Endothelial cell of umbilical vein (primary cell): ENCODE measurements around the gene RPL12. TPM values are rescaled to one million over a fixed set of nuclear protein-coding genes. Genes with fewer than 3 reads are reported as not detected.

ENCODE experiments used
- BruUV-seq: library from RNA; stranded (reverse); fragments of 400-500 nt; replicated peaks from 2 replicates; lab custom pipeline; 2021; lab: Mats Ljungman, UMichigan
- CTCF ChIA-PET: fragments of 300-600, 350-600 bp; sonication (Branson Sonifier 250); formaldehyde crosslinking; loops from one replicate; lab custom pipeline; 2021; ENCODE audit warnings: antibody characterized with exemption, inconsistent platforms; lab: Charles Lee
- POLR2A ChIA-PET: fragments of 300-600, 350-600 bp; sonication (Branson Sonifier 250); formaldehyde crosslinking; loops from one replicate; lab custom pipeline; 2021; ENCODE audit warnings: antibody characterized with exemption, inconsistent platforms; lab: Charles Lee
- DNase-seq: peaks from one replicate; pipeline ENCODE4 v3.0.0-alpha.2; 2011; ENCODE audit warnings: low read depth, low spot score
- FAIRE-seq: peaks from 2 replicates; lab custom pipeline; 2011; peaks lifted over from hg19 to GRCh38; lab: Jason Lieb, UNC
- H2AFZ ChIP-seq: 2 replicates; pipeline ENCODE4 v1.6.0; 2012; ENCODE audit warnings: low read depth, low read length, control low read depth, inconsistent platforms
- H3K27ac ChIP-seq: 2 replicates; pipeline ENCODE4 v1.5.1; 2011; ENCODE audit warnings: low read depth, mild to moderate bottlenecking, control low read depth, low read length, moderate library complexity; ENCODE audit not compliant: insufficient read depth
- H3K27me3 ChIP-seq, 2 experiments: 2 replicates each; pipeline versions ENCODE4 v1.6.0 to v1.6.1; 2011; ENCODE audit warnings: low read length in 2 of 2, mixed read lengths in 1 of 2; ENCODE audit not compliant: control insufficient read depth in 2 of 2, insufficient read depth in 2 of 2
- H3K36me3 ChIP-seq, 2 experiments: 2 replicates in 1 of 2; 3 replicates in 1 of 2; pipeline ENCODE4 v1.5.1; 2011; ENCODE audit warnings: low read length in 2 of 2, mild to moderate bottlenecking in 1 of 2, moderate library complexity in 1 of 2; ENCODE audit not compliant: control insufficient read depth in 2 of 2, insufficient read depth in 2 of 2; ENCODE audit errors: extremely low read depth in 1 of 2
- H3K4me1 ChIP-seq: 3 replicates; pipeline ENCODE4 v1.5.1; 2011; ENCODE audit warnings: mild to moderate bottlenecking, low read length; ENCODE audit not compliant: control insufficient read depth, insufficient read depth; ENCODE audit errors: extremely low read depth
- H3K4me2 ChIP-seq: 2 replicates; pipeline ENCODE4 v1.6.1; 2011; ENCODE audit warnings: low read length, control low read depth, mixed read lengths; ENCODE audit not compliant: insufficient read depth
- H3K4me3 ChIP-seq, 3 experiments: fragments of 200-600 bp in 1 of 3; sonication (generic), shearing (Covaris generic) in 1 of 3; replicated peaks in 1 of 3; 2 replicates each; pipeline ENCODE4 v1.5.1; 2011 to 2016; ENCODE audit warnings: control low read depth in 3 of 3, low read length in 3 of 3, mild to moderate bottlenecking in 2 of 3, inconsistent platforms in 1 of 3, low read depth in 1 of 3, moderate library complexity in 1 of 3; ENCODE audit not compliant: insufficient read depth in 1 of 3
- H3K79me2 ChIP-seq: 2 replicates; pipeline ENCODE4 v1.6.0; 2012; ENCODE audit warnings: low read length, inconsistent platforms; ENCODE audit not compliant: control insufficient read depth, insufficient read depth
- H3K9ac ChIP-seq: replicated peaks from 2 replicates; pipeline ENCODE3; 2011; ENCODE audit warnings: low read length, control low read depth; ENCODE audit not compliant: insufficient read depth; ENCODE audit errors: extremely low read depth
- H3K9me1 ChIP-seq: replicated peaks from 3 replicates; pipeline ENCODE4 v1.6.0; 2011; ENCODE audit warnings: mild to moderate bottlenecking, low read length; ENCODE audit not compliant: control insufficient read depth, insufficient read depth; ENCODE audit errors: extremely low read depth
- H3K9me3 ChIP-seq: replicated peaks from 2 replicates; pipeline ENCODE4 v1.5.1; 2012; ENCODE audit warnings: low read length, inconsistent platforms; ENCODE audit not compliant: control insufficient read depth, insufficient read depth
- H4K20me1 ChIP-seq: replicated peaks from 2 replicates; pipeline ENCODE3; 2011; ENCODE audit warnings: mild to moderate bottlenecking, low read length; ENCODE audit not compliant: control insufficient read depth, insufficient read depth; ENCODE audit errors: extremely low read depth
- EZH2 ChIP-seq: IDR thresholded peaks from 2 replicates; pipeline ENCODE4 v1.6.1; 2012; ENCODE audit warnings: borderline replicate concordance, low read depth, mild to moderate bottlenecking, moderate library complexity, low read length, inconsistent platforms; ENCODE audit not compliant: severe bottlenecking
- FOS ChIP-seq: IDR thresholded peaks from 2 replicates; pipeline ENCODE4 v1.6.1; 2011; ENCODE audit warnings: mild to moderate bottlenecking, low read length, moderate library complexity, borderline replicate concordance; ENCODE audit not compliant: insufficient read depth
- GATA2 ChIP-seq: IDR thresholded peaks from 2 replicates; pipeline ENCODE4 v1.7.0; 2011; ENCODE audit warnings: low read depth, mild to moderate bottlenecking, moderate library complexity, mixed read lengths, low read length; ENCODE audit not compliant: insufficient read length, insufficient read depth
- JUN ChIP-seq: IDR thresholded peaks from 2 replicates; pipeline ENCODE4 v1.6.1; 2011; ENCODE audit warnings: borderline replicate concordance, low read depth; ENCODE audit not compliant: insufficient read length, insufficient read depth
- MAX ChIP-seq: IDR thresholded peaks from 2 replicates; pipeline ENCODE4 v1.6.1; 2011; ENCODE audit not compliant: insufficient read depth, insufficient read length
- MYC ChIP-seq: IDR thresholded peaks from one replicate; pipeline ENCODE4 v1.6.1; 2011; ENCODE audit warnings: mild to moderate bottlenecking, low read depth, low read length
- POLR2A ChIP-seq: IDR thresholded peaks from 2 replicates; pipeline ENCODE4 v1.6.1; 2012; ENCODE audit warnings: low read depth, mild to moderate bottlenecking, control low read depth, low read length
- POLR2AphosphoS5 ChIP-seq: IDR thresholded peaks from 2 replicates; pipeline ENCODE4 v1.6.1; 2012; ENCODE audit warnings: low read depth, mild to moderate bottlenecking, control low read depth, low read length, moderate library complexity; ENCODE audit not compliant: insufficient read depth
- dilution Hi-C: fragments of 300-500 bp; cut with MboI; formaldehyde crosslinking; loops from one replicate; pipeline ENCODE4 v1.15.0; 2019; ENCODE audit warnings: low sequenced_read_pairs; ENCODE audit not compliant: extremely low pct_ligation_motif_present
- intact Hi-C: fragments of 100-400 bp; cut with micrococcal nuclease; formaldehyde crosslinking; loops from one replicate; pipeline ENCODE4 v1.10.0; 2022
- polyA plus RNA-seq, 4 experiments: library from polyadenylated mRNA; depleted of rRNA in 3 of 4; stranded (reverse) in 3 of 4; unstranded in 1 of 4; fragments of >200 nt; gene quantifications; 2 replicates each; pipeline versions ENCODE4 v1.2.1 to v1.2.3, GENCODE V29; 2011 to 2012; ENCODE audit warnings: missing spikeins in 1 of 4
- total RNA-seq: library from RNA; stranded (reverse); gene quantifications from 2 replicates; pipeline ENCODE4 v1.2.3, GENCODE V29; 2021
- TF ChIP-seq, protein P1 (sequence below), 2 donors: IDR thresholded peaks; 1 replicate in 1 of 2; 2 replicates in 1 of 2; pipeline ENCODE4 v1.5.1; 2011; ENCODE audit warnings: low read length in 2 of 2, mild to moderate bottlenecking in 2 of 2, moderate library complexity in 2 of 2, control low read depth in 1 of 2, inconsistent platforms in 1 of 2, low read depth in 1 of 2; ENCODE audit not compliant: insufficient read depth in 1 of 2; ENCODE audit errors: extremely low read depth in 1 of 2

RPL12 gene
- total and polyA plus RNA-seq, 2 donors (not counting 3 experiments of a cell fraction or from before 2014, with no cell fraction given): 1,231 to 3,007 TPM

DNA sequence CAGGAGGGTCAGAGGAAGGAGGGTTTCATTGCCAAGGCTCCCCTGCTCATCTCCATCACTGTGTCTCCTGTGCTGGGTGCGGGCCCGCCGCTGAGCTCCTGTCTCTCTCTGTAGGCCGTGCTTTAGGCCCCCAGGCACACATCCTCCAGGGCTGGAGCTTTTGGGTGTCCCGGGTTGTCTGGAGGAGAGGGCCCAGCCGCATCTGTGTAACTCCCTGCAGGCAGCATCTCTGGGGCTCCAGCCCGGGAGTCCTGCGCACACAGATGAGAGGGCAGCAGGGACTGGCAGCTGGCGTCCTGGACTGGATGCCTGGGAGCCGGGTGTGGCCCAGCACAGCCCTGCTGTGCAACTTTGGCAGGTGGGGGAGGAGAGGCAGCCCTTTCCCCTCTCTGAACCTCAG, 40.3 kb upstream of the RPL12 start:
- no peaks in the 10 kb centered on the region for H3K9me3 ChIP-seq
- H3K4me3 ChIP-seq: no peak overlapping the region
- H3K27me3 ChIP-seq: no peaks in the 10 kb centered on the region
- dilution Hi-C loops (no loop called here), intact Hi-C loops (no loop called here)
- BruUV-seq: no TSS peak
- peaks cover 4% of the 10 kb centered on the region for H3K4me1 ChIP-seq
- POLR2A ChIA-PET: no interaction called here
- CTCF ChIA-PET: interaction anchor here (1.8 kb wide), 1 partner anchor 11 kb away, joined by 6 read pairs; no protein-coding TSS in a partner anchor
- FAIRE-seq (no peak), DNase-seq (no peak)
- H3K27ac ChIP-seq: no peak overlapping the region
- no peaks in the 10 kb centered on the region for H3K9me1 ChIP-seq
- H3K9ac ChIP-seq: no peak overlapping the region
- TF ChIP-seq MYC (no peak), EZH2 (no peak), GATA2 (no peak), MAX (no peak), JUN (no peak), FOS (no peak), POLR2AphosphoS5 (no peak), POLR2A (no peak)
- TF ChIP-seq, protein P1, sequence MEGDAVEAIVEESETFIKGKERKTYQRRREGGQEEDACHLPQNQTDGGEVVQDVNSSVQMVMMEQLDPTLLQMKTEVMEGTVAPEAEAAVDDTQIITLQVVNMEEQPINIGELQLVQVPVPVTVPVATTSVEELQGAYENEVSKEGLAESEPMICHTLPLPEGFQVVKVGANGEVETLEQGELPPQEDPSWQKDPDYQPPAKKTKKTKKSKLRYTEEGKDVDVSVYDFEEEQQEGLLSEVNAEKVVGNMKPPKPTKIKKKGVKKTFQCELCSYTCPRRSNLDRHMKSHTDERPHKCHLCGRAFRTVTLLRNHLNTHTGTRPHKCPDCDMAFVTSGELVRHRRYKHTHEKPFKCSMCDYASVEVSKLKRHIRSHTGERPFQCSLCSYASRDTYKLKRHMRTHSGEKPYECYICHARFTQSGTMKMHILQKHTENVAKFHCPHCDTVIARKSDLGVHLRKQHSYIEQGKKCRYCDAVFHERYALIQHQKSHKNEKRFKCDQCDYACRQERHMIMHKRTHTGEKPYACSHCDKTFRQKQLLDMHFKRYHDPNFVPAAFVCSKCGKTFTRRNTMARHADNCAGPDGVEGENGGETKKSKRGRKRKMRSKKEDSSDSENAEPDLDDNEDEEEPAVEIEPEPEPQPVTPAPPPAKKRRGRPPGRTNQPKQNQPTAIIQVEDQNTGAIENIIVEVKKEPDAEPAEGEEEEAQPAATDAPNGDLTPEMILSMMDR (IDR thresholded peaks at IDR 0.05; ENCODE audit: extremely low read depth in 1 of 2, insufficient read depth in 1 of 2, low read depth in 1 of 2, low read length in 2 of 2): no peak
- H2AFZ ChIP-seq: no peak overlapping the region
- peaks cover 2 to 23% of the 10 kb centered on the region in 2 experiments for H3K36me3 ChIP-seq
- H3K4me2 ChIP-seq: no peak overlapping the region
- H4K20me1 ChIP-seq: no peaks in the 10 kb centered on the region
- no peaks in the 10 kb centered on the region for H3K79me2 ChIP-seq
